H54 (cell line): ENCODE measurements around the gene NXPE4.
"Not testable (repeated sequence)": the region's sequence is repeated elsewhere in the genome, so short reads cannot be mapped to it uniquely, and the experiment has no call there.

ENCODE experiments used
- DNase-seq: peaks from one replicate; pipeline ENCODE4 v3.0.0; 2011; ENCODE audit warnings: low spot score, mixed read lengths; ENCODE audit not compliant: insufficient read length
- FAIRE-seq: peaks from 3 replicates; lab custom pipeline; 2011; peaks lifted over from hg19 to GRCh38; lab: Jason Lieb, UNC
- POLR2A ChIP-seq: IDR thresholded peaks from 2 replicates; pipeline ENCODE4 v1.6.1; 2011; ENCODE audit warnings: low read depth, mild to moderate bottlenecking, low read length

Gene NXPE4

GRCh38 chr11:114604886-114605285 is 9.3 kb upstream of the NXPE4 start:
- no peak for TF ChIP-seq POLR2A
- FAIRE-seq (no peak), DNase-seq (no peak)

- TF ChIP-seq POLR2A = no peak
- DNase-seq (no peak), FAIRE-seq (no peak)
Observed at GRCh38 chr11:114604179-114604813, 8.7 kb upstream of the NXPE4 start.

DNA sequence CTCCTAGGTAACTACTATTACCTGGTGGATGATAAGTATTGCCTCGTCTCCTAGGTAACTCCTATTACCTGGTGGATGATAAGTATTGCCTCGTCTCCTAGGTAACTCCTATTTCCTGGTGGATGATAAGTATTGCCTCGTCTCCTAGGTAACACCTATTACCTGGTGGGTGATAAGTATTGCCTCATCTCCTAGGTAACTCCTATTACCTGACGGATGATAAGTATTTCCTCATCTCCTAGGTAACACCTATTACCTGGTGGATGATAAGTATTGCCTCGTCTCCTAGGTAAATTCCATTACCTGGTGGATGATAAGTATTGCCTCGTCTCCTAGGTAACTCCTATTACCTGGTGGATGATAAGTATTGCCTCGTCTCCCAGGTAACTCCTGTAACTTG is 7.6 kb upstream of the NXPE4 start:
- not testable (repeated sequence) for DNase-seq, FAIRE-seq

DNA sequence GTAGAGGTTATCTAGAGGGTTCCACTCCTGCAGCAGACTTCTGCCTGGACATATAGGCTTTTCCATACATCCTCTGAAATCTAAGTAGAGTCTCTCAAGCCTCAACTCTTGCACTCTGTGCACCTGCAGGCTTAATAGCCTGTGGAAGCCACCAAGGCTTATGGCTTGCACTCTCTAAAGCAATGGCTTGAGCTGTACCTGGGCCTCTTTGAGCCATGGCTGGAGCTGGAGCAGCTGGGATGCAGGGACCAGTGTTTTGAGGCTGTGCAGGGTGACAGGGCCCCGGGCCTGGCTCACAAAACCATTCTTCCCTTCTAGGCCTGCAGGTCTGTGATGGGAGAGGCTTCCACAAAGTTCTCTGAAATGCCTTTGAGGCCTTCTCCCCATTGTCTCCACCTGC is 2.9 kb upstream of the NXPE4 start:
- FAIRE-seq = no peak
- TF ChIP-seq POLR2A = no peak
- no peak for DNase-seq

GRCh38 chr11:114596175-114596919 is 761 bp upstream of the NXPE4 start:
- DNase-seq (no peak), FAIRE-seq (no peak)
- TF ChIP-seq POLR2A = no peak

GRCh38 chr11:114594703-114595102 is 883 bp downstream of the NXPE4 start:
- FAIRE-seq (no peak), DNase-seq (no peak)
- no peak for TF ChIP-seq POLR2A

- DNase-seq (no peak), FAIRE-seq (no peak)
- TF ChIP-seq POLR2A = no peak
Observed at GRCh38 chr11:114587398-114587953, 8.1 kb downstream of the NXPE4 start.

DNA sequence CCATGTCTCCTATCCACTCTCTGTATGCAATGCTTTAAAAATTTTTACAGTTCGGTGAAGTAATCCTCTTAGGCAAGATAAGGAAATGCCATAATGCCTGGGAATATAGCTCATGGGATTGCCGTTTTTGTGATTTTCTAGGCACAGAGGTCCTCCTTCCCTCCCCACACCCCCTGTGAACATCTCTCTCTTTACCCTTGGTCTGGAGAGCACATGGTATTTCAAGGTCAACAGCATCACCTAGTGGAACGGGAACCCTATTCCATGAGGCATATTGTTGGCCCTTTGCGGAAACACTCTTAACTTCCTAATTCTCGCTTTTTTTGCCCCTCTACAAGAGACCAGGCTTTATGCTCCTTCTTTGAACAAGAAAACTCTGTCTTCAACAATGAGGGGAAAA is 8.8 kb downstream of the NXPE4 start:
- no peak for DNase-seq
- no peak for TF ChIP-seq POLR2A
- FAIRE-seq = no peak

DNA sequence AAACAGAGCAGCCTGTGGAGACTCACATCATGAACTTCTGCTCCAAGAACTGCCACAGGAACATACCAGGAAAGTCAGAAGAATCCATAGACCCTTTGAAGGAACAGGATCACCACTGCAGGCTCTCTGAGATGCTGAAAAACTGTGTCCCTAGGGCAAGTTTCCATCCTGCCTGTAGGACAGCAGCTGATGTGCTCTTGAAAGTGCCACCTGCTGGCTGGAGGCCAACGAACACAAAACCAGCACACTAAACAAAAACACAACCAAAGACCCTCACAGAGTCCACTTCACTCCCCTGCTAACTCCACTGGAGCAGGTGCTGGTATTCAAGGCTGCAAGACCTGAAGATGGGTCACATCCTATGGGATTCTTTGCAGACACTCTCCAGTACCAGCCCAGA is 23.9 kb downstream of the NXPE4 start:
- TF ChIP-seq POLR2A = no peak
- no peak for FAIRE-seq
- DNase-seq = no peak

GRCh38 chr11:114569801-114570200 is 25.8 kb downstream of the NXPE4 start:
- no peak for FAIRE-seq
- no peak for DNase-seq
- no peak for TF ChIP-seq POLR2A

DNA sequence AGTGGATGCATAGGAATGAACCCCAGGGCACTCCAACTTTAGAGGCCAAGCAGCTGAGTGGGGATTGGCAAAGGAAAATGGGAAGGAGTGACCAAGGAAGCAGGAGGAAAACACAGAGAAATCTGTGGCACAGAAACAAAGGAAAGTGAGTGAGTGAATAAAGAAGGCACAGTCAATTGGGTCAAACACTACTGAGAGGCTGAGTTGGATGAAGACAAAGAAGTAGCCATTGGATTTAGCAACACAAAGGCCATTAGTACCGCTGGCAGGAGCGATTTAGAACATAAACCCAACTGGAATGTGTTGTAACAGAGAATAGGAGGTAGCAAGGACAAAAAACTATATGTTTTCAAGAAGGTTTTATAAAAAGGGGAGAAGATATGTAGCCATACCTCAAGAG is 29.3 kb downstream of the NXPE4 start:
- no peak for DNase-seq
- FAIRE-seq = no peak
- no peak for TF ChIP-seq POLR2A

GRCh38 chr11:114564831-114565230 is 30.8 kb downstream of the NXPE4 start:
- FAIRE-seq (no peak), DNase-seq (no peak)
- TF ChIP-seq POLR2A = no peak

- FAIRE-seq (no peak), DNase-seq (no peak)
- no peak for TF ChIP-seq POLR2A
Observed at GRCh38 chr11:114563077-114563476, 32.5 kb downstream of the NXPE4 start.

DNA sequence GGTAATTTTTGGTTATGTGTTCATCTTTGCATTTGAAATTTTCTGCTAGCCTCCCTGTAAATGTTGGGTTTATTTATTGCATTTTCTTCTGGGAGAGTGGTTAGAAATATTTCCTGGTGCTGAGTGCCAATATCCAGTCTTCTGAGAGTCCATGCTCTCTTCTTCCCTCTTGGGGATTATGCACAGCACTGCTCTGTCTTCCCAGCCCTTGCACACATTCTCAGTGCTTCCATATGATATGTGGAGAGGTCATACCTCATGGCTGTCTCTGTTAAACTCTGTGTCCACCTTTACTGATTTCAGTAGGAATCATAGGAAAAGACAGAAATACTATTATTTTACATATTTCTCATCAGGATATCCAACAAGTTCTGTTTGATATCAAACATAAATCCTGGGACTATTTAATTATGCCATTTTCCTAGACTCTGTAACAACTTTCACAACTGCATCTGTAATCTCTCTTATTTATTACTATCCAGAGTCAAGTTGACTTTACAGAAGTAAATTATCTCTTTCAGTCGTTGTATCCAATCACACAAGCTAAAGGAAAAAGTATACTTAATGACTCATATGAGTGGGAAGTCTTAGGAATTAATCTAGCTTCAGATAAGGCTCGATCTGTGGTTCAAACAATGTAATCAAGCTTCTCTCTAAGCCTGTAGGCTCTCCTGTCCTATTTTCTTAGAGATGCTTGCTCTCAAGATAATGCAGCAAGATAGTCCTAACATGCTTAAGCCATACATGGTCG is 33.2 kb downstream of the NXPE4 start:
- no peak for TF ChIP-seq POLR2A
- DNase-seq (no peak), FAIRE-seq (no peak)
